Sigmoid colon (tissue), 4 donors: ENCODE data around the gene ZNF282.

Experiments
- EP300 ChIP-seq, 4 donors: sonication (generic); formaldehyde crosslinking; IDR thresholded peaks; one replicate each; pipeline ENCODE4 v1.6.1; 2017; ENCODE audit warnings: antibody characterized with exemption in 4 of 4
- POLR2A ChIP-seq, 2 donors: fragments of 450-650 bp; IDR thresholded peaks; one replicate each; pipeline ENCODE4 v1.6.1; 2016; ENCODE audit warnings: antibody characterized with exemption in 2 of 2, mild to moderate bottlenecking in 2 of 2, moderate library complexity in 2 of 2
- TF ChIP-seq, protein P1 (sequence below), 4 experiments: fragments of 450-650 bp in 3 of 4; fragments of 200-600 bp in 1 of 4; IDR thresholded peaks; one replicate each; pipeline ENCODE4 v1.5.1; 2016 to 2019; ENCODE audit warnings: antibody characterized with exemption in 4 of 4, mild to moderate bottlenecking in 3 of 4, moderate library complexity in 2 of 4

GRCh38 chr7:149239345-149240143, 44.2 kb downstream of the ZNF282 start, which contains the start of gene ZNF212:
- TF ChIP-seq POLR2A (IDR thresholded peaks at IDR 0.05) (no peak), EP300 (IDR thresholded peaks at IDR 0.05) (no peak)
- TF ChIP-seq, protein P1, sequence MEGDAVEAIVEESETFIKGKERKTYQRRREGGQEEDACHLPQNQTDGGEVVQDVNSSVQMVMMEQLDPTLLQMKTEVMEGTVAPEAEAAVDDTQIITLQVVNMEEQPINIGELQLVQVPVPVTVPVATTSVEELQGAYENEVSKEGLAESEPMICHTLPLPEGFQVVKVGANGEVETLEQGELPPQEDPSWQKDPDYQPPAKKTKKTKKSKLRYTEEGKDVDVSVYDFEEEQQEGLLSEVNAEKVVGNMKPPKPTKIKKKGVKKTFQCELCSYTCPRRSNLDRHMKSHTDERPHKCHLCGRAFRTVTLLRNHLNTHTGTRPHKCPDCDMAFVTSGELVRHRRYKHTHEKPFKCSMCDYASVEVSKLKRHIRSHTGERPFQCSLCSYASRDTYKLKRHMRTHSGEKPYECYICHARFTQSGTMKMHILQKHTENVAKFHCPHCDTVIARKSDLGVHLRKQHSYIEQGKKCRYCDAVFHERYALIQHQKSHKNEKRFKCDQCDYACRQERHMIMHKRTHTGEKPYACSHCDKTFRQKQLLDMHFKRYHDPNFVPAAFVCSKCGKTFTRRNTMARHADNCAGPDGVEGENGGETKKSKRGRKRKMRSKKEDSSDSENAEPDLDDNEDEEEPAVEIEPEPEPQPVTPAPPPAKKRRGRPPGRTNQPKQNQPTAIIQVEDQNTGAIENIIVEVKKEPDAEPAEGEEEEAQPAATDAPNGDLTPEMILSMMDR (IDR thresholded peaks at IDR 0.05), result peak; percentile 64 to 80 (median 70)
